GM12892 (cell line): Measurements from ENCODE around the gene TCF15.

Source experiments
- POLR2A ChIP-seq: IDR thresholded peaks from 2 replicates; pipeline ENCODE4 v1.6.1; 2011; ENCODE audit warnings: low read depth, low read length, control low read depth
- POLR2AphosphoS5 ChIP-seq: IDR thresholded peaks from 2 replicates; pipeline ENCODE4 v1.6.1; 2011; ENCODE audit warnings: low read depth, low read length, control low read depth
- TAF1 ChIP-seq: IDR thresholded peaks from 2 replicates; pipeline ENCODE4 v1.6.1; 2011; ENCODE audit warnings: low read depth, mild to moderate bottlenecking, control low read depth, low read length, borderline replicate concordance

GRCh38 chr20:653590-654416 lies 43.7 kb upstream of the TCF15 start:
- TF ChIP-seq POLR2A (no peak), POLR2AphosphoS5 (no peak), TAF1 (no peak)
